GM18909 (cell line): ENCODE results near the gene MXD3.
"Not testable (repeated sequence)": the region's sequence is repeated elsewhere in the genome, so short reads cannot be mapped to it uniquely, and the experiment has no call there.

ENCODE experiments used
- ATAC-seq: cut with Tn5 transposase; IDR thresholded peaks from one replicate; pipeline ENCODE4 v1.9.1; 2021; ENCODE audit warnings: mild to moderate bottlenecking; ENCODE audit not compliant: unreplicated experiment, poor library complexity

The MXD3 gene

DNA sequence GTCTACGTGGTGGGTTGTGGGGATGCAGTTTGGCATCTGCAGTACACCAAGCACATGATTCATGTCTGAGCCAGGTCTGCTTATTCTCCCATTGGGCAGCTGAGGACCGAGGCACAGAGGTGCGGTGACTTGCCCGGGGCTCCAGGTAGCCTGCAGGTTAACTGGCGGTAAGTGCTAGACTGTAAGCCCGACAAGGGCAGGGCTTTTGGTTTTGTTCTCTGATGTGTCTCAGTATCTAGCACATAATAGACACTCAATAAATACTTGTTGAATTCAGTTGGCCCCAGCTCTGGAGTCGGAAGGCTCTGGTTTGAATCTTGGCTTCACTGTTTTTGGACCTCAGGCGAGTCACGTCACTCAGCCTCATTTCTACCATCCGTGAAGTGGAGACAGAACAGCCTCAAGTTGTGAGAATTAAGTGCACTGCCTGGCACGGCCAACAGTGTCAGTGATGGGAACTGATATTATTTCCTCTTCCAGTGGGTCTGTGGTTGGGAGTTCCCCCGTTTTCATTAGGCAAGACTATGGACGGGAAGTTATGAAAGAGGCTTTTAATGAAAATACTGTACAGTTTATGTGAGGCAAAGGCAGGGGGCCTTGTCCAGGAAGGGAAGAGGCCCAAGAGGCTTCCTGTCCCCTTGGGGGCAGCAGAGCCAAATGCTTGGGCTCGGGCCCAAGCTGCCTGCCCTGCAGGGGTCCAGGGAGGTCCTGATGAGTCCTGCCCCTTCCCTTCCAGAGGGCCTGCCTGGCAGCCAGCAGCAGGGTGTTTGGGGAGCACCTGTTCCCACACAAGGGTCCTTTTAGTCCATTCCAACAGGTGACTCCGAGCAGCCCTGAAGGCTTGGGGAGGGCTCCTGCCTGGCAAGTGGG, 4.8 kb downstream of the MXD3 start:
- no peak for ATAC-seq

DNA sequence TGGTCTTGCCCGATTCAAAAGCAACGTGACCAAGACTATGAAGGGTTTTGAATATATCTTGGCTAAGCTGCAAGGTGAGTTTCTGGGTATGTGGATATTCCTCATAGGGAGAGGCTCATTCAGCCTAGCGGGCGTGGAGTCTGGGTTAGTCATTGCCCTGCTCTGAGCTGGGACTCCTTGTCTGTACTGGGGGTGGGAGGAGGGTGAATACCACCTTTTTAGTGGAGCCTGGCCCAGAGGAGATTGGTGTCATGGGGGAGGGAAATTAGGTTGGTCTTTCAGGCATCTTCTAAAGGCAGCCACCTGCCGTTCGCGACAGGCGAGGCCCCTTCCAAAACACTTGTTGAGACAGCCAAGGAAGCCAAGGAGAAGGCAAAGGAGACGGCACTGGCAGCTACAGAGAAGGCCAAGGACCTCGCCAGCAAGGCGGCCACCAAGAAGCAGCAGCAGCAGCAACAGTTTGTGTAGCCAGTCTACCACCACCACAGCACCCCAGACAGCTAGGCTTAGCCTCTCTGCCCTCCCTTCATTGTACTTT, 5.5 kb downstream of the MXD3 start:
- not testable (repeated sequence) for ATAC-seq

DNA sequence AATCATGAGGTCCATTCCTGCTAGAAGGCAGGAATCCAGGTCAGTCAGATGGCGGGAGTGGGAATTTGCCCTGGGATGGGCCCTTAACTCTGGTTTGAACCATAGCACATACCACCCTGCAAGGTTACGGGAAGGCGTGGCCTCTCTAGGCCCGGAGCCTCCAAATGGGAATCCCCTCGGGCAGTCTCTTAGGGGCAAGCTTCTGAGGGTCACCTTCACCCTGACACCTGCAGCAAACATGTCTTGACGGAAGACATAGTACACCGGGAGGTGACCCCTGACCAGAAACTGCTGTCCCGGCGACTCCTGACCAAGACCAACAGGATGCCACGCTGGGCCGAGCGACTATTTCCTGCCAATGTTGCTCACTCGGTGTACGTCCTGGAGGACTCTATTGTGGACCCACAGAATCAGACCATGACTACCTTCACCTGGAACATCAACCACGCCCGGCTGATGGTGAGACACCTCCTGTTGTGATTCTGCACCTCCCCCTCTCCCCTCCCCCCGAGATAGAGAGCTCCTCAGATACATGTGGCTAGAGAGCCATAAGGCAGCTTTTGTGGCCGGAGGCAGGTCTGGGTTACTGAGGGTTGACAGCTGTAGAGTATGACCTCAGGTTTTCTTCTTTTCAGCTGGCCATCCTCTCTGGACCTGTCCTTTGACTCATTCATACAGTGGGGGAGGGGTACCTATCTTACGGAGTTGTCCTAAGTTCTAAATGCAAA, 7.1 kb downstream of the MXD3 start:
- no peak for ATAC-seq

- no peak for ATAC-seq
Observed at GRCh38 chr5:177303925-177304391, 7.7 kb downstream of the MXD3 start.

GRCh38 chr5:177303121-177303924, 8.4 kb downstream of the MXD3 start, which contains the start of the genes PRELID1 and RAB24:
PRELID1 (plus strand) TSS chr5:177303799; CDS start chr5:177303986, 187 bp downstream.
RAB24 (minus strand) TSS chr5:177303719; CDS start chr5:177303288, 431 bp downstream.
- peak; percentile 72 for ATAC-seq

- no peak for ATAC-seq
Observed at GRCh38 chr5:177302354-177303110, 9.2 kb downstream of the MXD3 start.

- ATAC-seq: no peak
Observed at GRCh38 chr5:177301503-177302165, 10.1 kb downstream of the MXD3 start.

DNA sequence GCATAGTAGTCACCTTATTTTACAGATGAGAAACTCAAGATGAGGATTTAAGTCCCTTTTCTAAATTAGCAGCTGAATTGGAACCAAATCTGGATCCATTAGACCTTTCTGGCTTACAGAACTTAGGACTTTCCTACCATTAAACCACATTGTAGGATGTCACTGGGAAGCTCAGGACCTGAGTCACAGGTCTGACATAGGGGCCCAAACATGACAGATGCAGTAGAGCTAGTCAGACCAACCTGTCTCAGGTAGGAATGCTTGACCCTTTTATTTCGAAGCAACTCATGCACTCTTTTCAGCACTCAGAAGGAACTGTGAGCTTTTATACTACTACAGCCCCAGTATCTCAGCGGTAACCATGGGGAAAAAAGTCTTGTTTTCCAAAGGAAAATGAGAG, 10.7 kb downstream of the MXD3 start:
- no peak for ATAC-seq

DNA sequence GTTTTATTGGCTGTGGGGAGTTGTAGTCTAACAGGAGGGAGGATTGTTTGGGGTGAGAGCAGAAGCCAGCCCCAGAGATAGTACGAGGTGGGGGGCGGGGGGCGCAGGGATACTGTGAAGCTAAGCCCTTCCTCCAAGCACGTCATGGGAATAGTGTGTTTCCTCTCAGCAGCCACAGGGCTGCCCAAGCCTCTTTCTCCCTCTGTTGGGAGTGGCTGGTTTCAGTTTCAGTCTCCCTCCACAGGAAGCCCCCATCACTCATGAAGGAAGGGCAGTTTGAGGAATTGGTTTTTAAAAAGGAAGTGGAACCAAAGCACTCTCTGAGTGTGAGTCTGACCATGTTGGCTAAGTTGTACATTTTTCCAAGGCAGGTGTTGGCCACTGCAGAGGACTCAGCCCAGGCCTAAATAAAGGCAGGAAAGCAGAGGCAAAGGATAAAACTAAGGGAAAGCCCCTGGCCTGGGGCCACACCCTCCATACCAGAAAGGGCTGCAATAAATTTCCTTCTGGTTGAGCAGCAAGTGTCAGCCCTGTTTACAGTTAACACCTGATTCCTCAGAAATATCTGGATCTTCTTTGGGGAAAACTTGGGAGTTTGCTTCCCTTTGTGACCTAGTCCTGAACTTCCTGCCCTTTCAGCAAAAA, 11.3 kb downstream of the MXD3 start:
- ATAC-seq: no peak

DNA sequence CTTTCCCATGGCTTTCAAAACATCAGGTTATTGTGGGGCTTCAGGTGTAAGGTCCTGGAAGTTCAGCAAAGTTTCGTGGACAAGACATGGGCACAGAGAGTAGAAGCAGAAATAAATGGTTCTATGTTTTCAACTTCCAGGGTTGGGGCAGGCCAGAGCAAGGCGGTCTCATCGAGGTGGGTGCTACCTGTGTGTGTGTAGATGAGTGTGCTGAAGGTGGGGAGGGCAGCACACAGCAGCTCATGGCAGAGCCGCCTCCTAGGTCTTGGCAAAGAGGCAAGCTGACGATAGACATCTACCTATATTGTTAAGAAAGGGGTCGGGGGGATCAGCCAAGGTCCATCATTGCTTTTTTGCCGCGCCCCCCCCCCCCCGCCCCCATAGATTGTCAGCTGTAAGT, 12.0 kb downstream of the MXD3 start:
- ATAC-seq: no peak

- no peak for ATAC-seq
Observed at GRCh38 chr5:177297922-177298321, 13.8 kb downstream of the MXD3 start.

DNA sequence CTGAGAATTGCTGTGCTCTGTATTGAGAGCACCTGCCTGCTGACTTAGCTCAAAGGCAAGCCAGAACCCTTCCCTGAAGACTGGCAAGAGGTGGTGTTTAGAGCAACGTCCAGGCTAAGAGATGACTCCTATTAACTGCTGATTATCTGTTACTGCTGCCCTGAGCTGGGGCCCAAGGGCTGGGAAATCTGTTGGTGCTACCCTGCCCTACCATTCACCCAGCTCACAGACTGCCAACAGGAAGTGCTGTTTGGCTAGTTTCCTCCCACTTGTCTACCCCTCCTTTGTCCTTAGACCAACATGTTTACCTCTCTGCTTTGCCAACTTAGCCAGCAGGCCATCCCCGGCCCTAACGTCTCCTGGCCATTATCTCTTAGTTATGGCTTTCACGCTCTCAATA, 15.1 kb downstream of the MXD3 start:
- no peak for ATAC-seq

- ATAC-seq: no peak
Observed at GRCh38 chr5:177295924-177296323, 15.8 kb downstream of the MXD3 start.

DNA sequence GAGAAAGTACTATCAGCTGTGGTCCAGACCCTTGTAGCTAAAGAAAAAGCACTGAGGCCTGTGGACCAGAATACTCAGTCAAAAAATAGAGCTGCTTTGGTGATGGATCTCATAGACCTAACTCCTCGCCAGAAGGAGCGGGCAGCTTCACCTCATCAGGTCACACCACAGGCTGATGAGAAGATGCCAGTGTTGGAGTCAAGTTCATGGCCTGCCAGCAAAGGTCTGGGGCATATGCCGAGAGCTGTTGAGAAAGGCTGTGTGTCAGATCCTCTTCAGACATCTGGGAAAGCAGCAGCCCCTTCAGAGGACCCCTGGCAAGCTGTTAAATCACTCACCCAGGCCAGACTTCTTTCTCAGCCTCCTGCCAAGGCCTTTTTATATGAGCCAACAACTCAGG, 17.1 kb downstream of the MXD3 start:
- no peak for ATAC-seq

DNA sequence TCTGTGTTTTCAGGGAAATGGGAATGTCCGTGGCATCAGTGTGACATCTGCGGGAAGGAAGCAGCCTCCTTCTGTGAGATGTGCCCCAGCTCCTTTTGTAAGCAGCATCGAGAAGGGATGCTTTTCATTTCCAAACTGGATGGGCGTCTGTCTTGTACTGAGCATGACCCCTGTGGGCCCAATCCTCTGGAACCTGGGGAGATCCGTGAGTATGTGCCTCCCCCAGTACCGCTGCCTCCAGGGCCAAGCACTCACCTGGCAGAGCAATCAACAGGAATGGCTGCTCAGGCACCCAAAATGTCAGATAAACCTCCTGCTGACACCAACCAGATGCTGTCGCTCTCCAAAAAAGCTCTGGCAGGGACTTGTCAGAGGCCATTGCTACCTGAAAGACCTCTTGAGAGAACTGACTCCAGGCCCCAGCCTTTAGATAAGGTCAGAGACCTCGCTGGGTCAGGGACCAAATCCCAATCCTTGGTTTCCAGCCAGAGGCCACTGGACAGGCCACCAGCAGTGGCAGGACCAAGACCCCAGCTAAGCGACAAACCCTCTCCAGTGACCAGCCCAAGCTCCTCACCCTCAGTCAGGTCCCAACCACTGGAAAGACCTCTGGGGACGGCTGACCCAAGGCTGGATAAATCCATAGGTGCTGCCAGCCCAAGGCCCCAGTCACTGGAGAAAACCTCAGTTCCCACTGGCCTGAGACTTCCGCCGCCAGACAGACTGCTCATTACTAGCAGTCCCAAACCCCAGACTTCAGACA, 17.7 kb downstream of the MXD3 start:
- ATAC-seq: no peak

GRCh38 chr5:177291735-177292134, 20.0 kb downstream of the MXD3 start:
- ATAC-seq: no peak

GRCh38 chr5:177290816-177291596, 20.7 kb downstream of the MXD3 start:
- ATAC-seq: no peak
